Fibroblast of mammary gland (primary cell): ENCODE measurements around the gene GAL.

Source experiments
- DNase-seq: peaks from one replicate; pipeline ENCODE4 v3.0.0-alpha.2; 2010; ENCODE audit warnings: low read depth
- H3K4me3 ChIP-seq: 2 replicates; pipeline ENCODE4 v1.5.1; 2011; ENCODE audit warnings: low read depth, mild to moderate bottlenecking, low read length, moderate library complexity; ENCODE audit not compliant: control insufficient read depth
- CTCF ChIP-seq: conservative IDR thresholded peaks from 2 replicates; pipeline ENCODE4 v1.5.1; 2011; ENCODE audit warnings: low read depth, low read length, inconsistent platforms; ENCODE audit not compliant: control insufficient read depth, insufficient read depth

Gene GAL

DNA sequence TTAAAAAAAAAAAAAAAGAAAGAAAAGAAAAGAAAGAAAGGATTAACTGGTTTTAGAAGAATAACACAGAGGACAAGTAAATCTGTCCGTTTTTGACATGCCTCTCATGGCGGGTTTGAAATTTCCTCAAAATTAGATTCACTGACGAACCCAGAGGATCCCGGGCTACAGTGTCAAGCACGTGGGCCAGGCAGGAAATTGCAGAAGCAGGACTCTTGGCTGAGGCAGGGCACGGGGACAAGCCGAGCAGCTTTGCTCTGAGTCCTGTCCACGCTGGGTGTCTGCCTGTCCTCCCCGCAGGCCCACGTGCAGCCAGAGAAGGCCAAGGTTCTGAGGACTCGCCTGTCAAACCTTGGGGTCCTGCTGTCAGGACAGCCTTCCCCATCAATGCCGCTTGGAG is 24.7 kb downstream of the GAL start:
- no peak for TF ChIP-seq CTCF
- no peak for DNase-seq
- no peak overlapping the region for H3K4me3 ChIP-seq

GRCh38 chr11:68710409-68710808 is 26.1 kb downstream of the GAL start:
- DNase-seq: no peak
- no peak for TF ChIP-seq CTCF
- H3K4me3 ChIP-seq: no peak overlapping the region

DNA sequence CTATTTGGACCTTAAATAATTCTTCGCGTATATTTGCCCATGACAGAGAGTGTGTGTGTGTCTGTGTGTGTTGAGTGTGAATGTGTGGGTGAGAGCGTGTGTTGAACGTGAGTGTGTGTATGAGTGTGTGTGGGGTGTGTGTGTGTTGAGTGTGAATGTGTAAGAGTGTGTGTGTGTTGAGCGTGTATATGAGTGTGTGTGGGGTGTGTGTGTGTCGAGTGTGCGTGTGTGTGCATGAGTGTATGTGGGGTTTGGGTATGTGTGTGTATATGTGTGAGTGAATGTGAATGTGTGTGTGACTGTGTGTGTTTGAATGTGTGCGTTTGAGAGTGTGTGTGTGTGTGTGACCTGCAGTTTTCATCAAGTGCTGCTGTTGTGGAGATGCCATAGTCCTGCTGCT is 26.8 kb downstream of the GAL start:
- H3K4me3 ChIP-seq: no peak overlapping the region
- no peak for TF ChIP-seq CTCF
- no peak for DNase-seq

GRCh38 chr11:68714060-68714856 is 29.9 kb downstream of the GAL start:
- no peak overlapping the region for H3K4me3 ChIP-seq
- no peak for DNase-seq
- no peak for TF ChIP-seq CTCF

DNA sequence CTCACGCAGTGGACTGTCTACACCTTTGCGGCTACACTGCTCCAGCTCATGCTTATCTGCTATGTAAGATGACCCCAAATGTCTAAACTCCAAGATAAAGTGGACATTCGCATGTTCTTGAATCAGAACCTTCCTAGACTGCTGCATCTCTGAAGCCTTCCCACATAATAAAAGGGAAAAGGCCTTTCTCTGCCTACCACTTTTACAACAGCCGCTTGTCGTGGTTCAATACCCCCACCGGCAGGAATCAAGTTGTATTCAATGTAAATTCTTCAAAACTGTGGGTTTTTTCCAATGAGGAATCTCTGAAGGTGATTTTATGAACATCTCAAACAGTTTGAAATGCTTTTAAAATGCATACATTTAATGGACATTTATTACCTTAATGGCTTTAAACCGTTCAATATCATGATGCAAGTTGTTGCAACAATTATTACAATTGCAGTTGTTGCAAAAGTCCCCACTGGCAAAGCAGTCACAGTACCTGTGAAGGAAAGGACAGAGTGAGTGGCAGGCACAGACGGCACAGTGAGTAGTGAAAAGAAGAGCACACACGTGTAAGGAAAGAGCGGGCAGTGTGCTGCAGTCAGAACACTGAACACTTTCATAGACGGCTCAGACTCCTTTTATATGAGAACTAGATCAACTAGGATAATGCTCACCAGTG is 31.2 kb downstream of the GAL start:
- no peak overlapping the region for H3K4me3 ChIP-seq
- no peak for DNase-seq
- TF ChIP-seq CTCF: no peak

- H3K4me3 ChIP-seq: no peak overlapping the region
- no peak for DNase-seq
- TF ChIP-seq CTCF: no peak
These were observed 36.7 kb downstream of the GAL start for GRCh38 chr11:68721075-68721474.
